Suprapubic skin (tissue), 4 donors: ENCODE data around the gene IL15RA.

ENCODE experiments used
- EP300 ChIP-seq: sonication (generic); formaldehyde crosslinking; IDR thresholded peaks from one replicate; pipeline ENCODE4 v1.6.1; 2017; ENCODE audit warnings: antibody characterized with exemption
- POLR2A ChIP-seq, 2 donors: fragments of 450-650 bp; IDR thresholded peaks; one replicate each; pipeline ENCODE4 v1.6.1; 2017; ENCODE audit warnings: antibody characterized with exemption in 2 of 2, mild to moderate bottlenecking in 2 of 2, moderate library complexity in 2 of 2
- POLR2AphosphoS5 ChIP-seq, 3 donors: sonication (generic); formaldehyde crosslinking; IDR thresholded peaks; one replicate each; pipeline ENCODE4 v1.6.1; 2017; ENCODE audit warnings: antibody characterized with exemption in 3 of 3
- TF ChIP-seq, protein P1 (sequence below), 2 donors: fragments of 200-600 bp in 1 of 2; fragments of 450-650 bp in 1 of 2; sonication (generic) in 1 of 2; IDR thresholded peaks; one replicate each; pipeline ENCODE4 v1.5.1; 2016 to 2019; ENCODE audit warnings: antibody characterized with exemption in 2 of 2, mild to moderate bottlenecking in 1 of 2, moderate library complexity in 1 of 2

DNA sequence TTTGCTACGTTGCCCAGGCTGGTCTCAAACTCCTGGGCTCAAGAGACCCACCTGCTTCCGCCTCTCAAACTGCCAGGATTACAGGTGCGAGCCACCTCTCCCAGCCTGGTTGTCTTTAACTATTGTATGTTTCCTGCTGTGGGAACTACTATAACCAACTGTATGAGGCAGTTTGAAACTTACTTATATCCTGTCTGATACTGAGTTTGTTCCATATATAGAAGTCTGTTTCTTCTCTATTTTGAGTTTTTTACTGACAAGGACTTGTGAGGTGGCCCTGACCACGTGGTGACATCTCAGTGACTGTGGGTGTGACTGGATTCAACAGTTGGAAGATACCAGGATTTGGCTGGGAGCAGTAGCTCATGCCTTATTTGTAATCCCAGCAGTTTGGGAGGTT is 73.1 kb downstream of the IL15RA start:
- TF ChIP-seq, protein P1, sequence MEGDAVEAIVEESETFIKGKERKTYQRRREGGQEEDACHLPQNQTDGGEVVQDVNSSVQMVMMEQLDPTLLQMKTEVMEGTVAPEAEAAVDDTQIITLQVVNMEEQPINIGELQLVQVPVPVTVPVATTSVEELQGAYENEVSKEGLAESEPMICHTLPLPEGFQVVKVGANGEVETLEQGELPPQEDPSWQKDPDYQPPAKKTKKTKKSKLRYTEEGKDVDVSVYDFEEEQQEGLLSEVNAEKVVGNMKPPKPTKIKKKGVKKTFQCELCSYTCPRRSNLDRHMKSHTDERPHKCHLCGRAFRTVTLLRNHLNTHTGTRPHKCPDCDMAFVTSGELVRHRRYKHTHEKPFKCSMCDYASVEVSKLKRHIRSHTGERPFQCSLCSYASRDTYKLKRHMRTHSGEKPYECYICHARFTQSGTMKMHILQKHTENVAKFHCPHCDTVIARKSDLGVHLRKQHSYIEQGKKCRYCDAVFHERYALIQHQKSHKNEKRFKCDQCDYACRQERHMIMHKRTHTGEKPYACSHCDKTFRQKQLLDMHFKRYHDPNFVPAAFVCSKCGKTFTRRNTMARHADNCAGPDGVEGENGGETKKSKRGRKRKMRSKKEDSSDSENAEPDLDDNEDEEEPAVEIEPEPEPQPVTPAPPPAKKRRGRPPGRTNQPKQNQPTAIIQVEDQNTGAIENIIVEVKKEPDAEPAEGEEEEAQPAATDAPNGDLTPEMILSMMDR (IDR thresholded peaks at IDR 0.05) = no peak
- no peak for TF ChIP-seq POLR2AphosphoS5 (IDR thresholded peaks at IDR 0.05)
- no peak for TF ChIP-seq POLR2A (IDR thresholded peaks at IDR 0.05)
- no peak for TF ChIP-seq EP300
